ENCODE measurements around the gene ESD.
A peak's percentile ranks its signal among the peaks of the same experiment; 100 is the strongest.
"Not testable (repeated sequence)": the region's sequence is repeated elsewhere in the genome, so short reads cannot be mapped to it uniquely, and the experiment has no call there.

ESD gene

GRCh38 chr13:46783504-46783903 is 13.5 kb downstream of the ESD start:
- DNase-seq (ENCODE audit: low spot score), result no peak

- no peak for DNase-seq (ENCODE audit: low spot score)
Observed at GRCh38 chr13:46782691-46783090, 14.3 kb downstream of the ESD start.

- DNase-seq (ENCODE audit: low spot score), result no peak
Observed at GRCh38 chr13:46782066-46782465, 14.9 kb downstream of the ESD start.

- DNase-seq (ENCODE audit: low spot score), result peak; percentile 43
Observed at GRCh38 chr13:46778890-46779289, 18.1 kb downstream of the ESD start.

GRCh38 chr13:46778095-46778494 is 18.9 kb downstream of the ESD start:
- no peak for DNase-seq (ENCODE audit: low spot score)

GRCh38 chr13:46775385-46776107 is 21.4 kb downstream of the ESD start:
- DNase-seq (ENCODE audit: low spot score), result no peak

- no peak for DNase-seq (ENCODE audit: low spot score)
Observed at GRCh38 chr13:46773541-46773940, 23.4 kb downstream of the ESD start.

GRCh38 chr13:46771693-46772092 is 25.3 kb downstream of the ESD start:
- DNase-seq (ENCODE audit: low spot score), result no peak

- not testable (repeated sequence) for DNase-seq (ENCODE audit: low spot score)
Observed at GRCh38 chr13:46769925-46770324, 27.0 kb downstream of the ESD start.

GRCh38 chr13:46761866-46762265 is 35.1 kb downstream of the ESD start:
- DNase-seq (ENCODE audit: low spot score), result no peak

- no peak for DNase-seq (ENCODE audit: low spot score)
Observed at GRCh38 chr13:46761174-46761573, 35.8 kb downstream of the ESD start.

GRCh38 chr13:46759846-46760245 is 37.1 kb downstream of the ESD start:
- DNase-seq (ENCODE audit: low spot score), result no peak

- no peak for DNase-seq (ENCODE audit: low spot score)
Observed at GRCh38 chr13:46757640-46758039, 39.3 kb downstream of the ESD start.

- DNase-seq (ENCODE audit: low spot score), result no peak
Observed at GRCh38 chr13:46756977-46757376, 40.0 kb downstream of the ESD start.

- DNase-seq (ENCODE audit: low spot score), result not testable (repeated sequence)
Observed at GRCh38 chr13:46755508-46755907, 41.5 kb downstream of the ESD start.

- DNase-seq (ENCODE audit: low spot score), result no peak
Observed at GRCh38 chr13:46754812-46755211, 42.1 kb downstream of the ESD start.

- DNase-seq (ENCODE audit: low spot score), result no peak
Observed at GRCh38 chr13:46753917-46754316, 43.0 kb downstream of the ESD start.

- DNase-seq (ENCODE audit: low spot score), result no peak
Observed at GRCh38 chr13:46753137-46753536, 43.8 kb downstream of the ESD start.

GRCh38 chr13:46751811-46752635 is 44.9 kb downstream of the ESD start:
- peak; percentile 9 for DNase-seq (ENCODE audit: low spot score)

GRCh38 chr13:46749951-46750350 is 47.0 kb downstream of the ESD start:
- no peak for DNase-seq (ENCODE audit: low spot score)

- DNase-seq (ENCODE audit: low spot score), result no peak
Observed at GRCh38 chr13:46748300-46748699, 48.7 kb downstream of the ESD start.

GRCh38 chr13:46747031-46747820 is 49.7 kb downstream of the ESD start:
- no peak for DNase-seq (ENCODE audit: low spot score)

- DNase-seq (ENCODE audit: low spot score), result no peak
Observed at GRCh38 chr13:46745706-46746105, 51.3 kb downstream of the ESD start.

Measured in AG08395 (cell line).